GM12891 (cell line): ENCODE measurements around the gene LOC101059915.

Experiments
- PAX5 ChIP-seq: IDR thresholded peaks from 2 replicates; pipeline ENCODE4 v1.6.1; 2011; ENCODE audit warnings: low read length, moderate library complexity, mild to moderate bottlenecking; ENCODE audit not compliant: insufficient read depth, severe bottlenecking
- POLR2A ChIP-seq: IDR thresholded peaks from 2 replicates; pipeline ENCODE4 v1.6.1; 2011; ENCODE audit warnings: low read depth, low read length, control low read depth
- POLR2AphosphoS5 ChIP-seq: IDR thresholded peaks from 2 replicates; pipeline ENCODE4 v1.6.1; 2011; ENCODE audit warnings: low read depth, low read length, control low read depth
- POU2F2 ChIP-seq: IDR thresholded peaks from 2 replicates; pipeline ENCODE4 v1.6.1; 2011; ENCODE audit warnings: low read depth, mild to moderate bottlenecking, control low read depth, low read length, moderate library complexity
- SPI1 ChIP-seq: IDR thresholded peaks from 2 replicates; pipeline ENCODE4 v1.6.1; 2011; ENCODE audit warnings: low read depth, low read length, control low read depth
- TAF1 ChIP-seq: IDR thresholded peaks from 2 replicates; pipeline ENCODE4 v1.6.1; 2011; ENCODE audit warnings: low read depth, low read length, control low read depth

DNA sequence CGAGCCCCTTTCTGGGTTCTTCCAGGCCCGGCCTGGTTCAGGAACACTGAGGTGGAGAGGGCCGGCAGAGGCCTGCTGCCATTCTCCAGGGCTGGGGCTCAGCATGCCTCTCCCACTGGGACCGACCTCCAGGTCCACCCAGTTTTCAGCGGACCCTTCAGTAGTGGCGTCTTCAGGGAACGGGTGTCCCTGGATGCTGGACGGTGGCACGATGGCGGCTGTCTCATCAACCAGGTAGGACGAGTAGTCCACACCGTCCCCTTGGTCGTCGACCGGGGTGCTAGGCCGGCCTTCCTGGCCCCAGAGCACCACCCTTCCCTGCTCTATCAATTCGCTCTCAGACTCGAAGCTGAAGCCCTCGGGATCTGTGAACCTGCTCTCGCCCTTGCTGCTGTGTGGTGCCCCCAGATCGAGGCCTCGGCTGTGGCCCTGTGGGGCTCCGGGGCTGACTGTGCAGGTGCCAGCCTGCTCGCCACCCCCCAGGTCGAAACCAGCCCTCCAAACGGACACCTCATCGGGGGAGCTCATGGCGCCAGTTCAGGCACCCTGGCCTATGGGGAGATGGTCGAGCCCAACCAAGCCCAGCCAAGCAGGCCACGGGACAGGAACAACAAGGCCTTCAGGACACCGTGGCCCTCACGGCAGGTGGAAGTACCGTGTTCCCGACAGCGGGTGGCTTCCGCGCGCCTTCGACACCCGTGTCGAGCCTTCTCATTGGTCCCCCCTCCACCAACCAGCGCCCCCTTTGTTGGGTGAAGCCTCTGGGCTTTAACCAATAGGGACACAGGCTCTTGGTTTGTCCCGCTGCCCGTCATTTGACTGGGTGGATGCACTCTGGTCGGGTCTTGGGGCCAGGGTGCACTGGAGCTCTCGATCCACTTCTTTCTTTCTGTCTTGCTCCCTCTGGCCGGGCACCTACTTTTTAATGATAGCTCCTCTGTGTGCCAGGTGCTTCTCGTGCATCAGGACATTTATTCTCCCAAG lies 814 bp upstream of the LOC101059915 start:
- TF ChIP-seq POU2F2: no peak
- no peak for TF ChIP-seq TAF1
- no peak for TF ChIP-seq POLR2AphosphoS5
- no peak for TF ChIP-seq PAX5
- no peak for TF ChIP-seq POLR2A
- no peak for TF ChIP-seq SPI1
